MCF 10A (cell line): Measurements from ENCODE around the gene UBN2. TPM values are rescaled to one million over a fixed set of nuclear protein-coding genes. Genes with fewer than 3 reads are reported as not detected.

Experiments used
- BruUV-seq: library from RNA; stranded (reverse); fragments of 400-500 nt; replicated peaks from 2 replicates; lab custom pipeline; 2021; lab: Mats Ljungman, UMichigan
- CTCF ChIA-PET: fragments of 300-600 bp; sonication (Branson Sonifier 250); formaldehyde crosslinking; extraction: SDS; loops from one replicate; lab custom pipeline; 2021; ENCODE audit warnings: antibody characterized with exemption, inconsistent platforms; lab: Yijun Ruan, JAX
- POLR2A ChIA-PET: fragments of 300-600, 350-650 bp; sonication (Branson Sonifier 250); formaldehyde crosslinking; extraction: SDS; loops from one replicate; lab custom pipeline; 2020; ENCODE audit warnings: antibody characterized with exemption, inconsistent platforms; lab: Yijun Ruan, JAX
- DNase-seq: peaks from one replicate; pipeline ENCODE4 v3.0.0-alpha.2; 2018; ENCODE audit not compliant: unreplicated experiment
- H3K27ac Mint-ChIP-seq: one replicate; pipeline ENCODE4 v1.8.0; 2022; ENCODE audit warnings: mild to moderate bottlenecking, low read depth, mixed read lengths; ENCODE audit not compliant: unreplicated experiment
- H3K27me3 Mint-ChIP-seq: one replicate; pipeline ENCODE4 v1.8.0; 2022; ENCODE audit warnings: mixed read lengths; ENCODE audit not compliant: insufficient read depth, unreplicated experiment
- H3K36me3 Mint-ChIP-seq: one replicate; pipeline ENCODE4 v1.8.0; 2022; ENCODE audit warnings: mild to moderate bottlenecking, moderate library complexity, mixed read lengths; ENCODE audit not compliant: insufficient read depth, unreplicated experiment
- H3K4me1 Mint-ChIP-seq: one replicate; pipeline ENCODE4 v1.8.0; 2022; ENCODE audit warnings: mixed read lengths; ENCODE audit not compliant: insufficient read depth, unreplicated experiment
- H3K4me3 Mint-ChIP-seq: one replicate; pipeline ENCODE4 v1.8.0; 2022; ENCODE audit warnings: mild to moderate bottlenecking, moderate library complexity, mixed read lengths; ENCODE audit not compliant: unreplicated experiment
- H3K9me3 Mint-ChIP-seq: one replicate; pipeline ENCODE4 v1.8.0; 2022; ENCODE audit warnings: mixed read lengths; ENCODE audit not compliant: unreplicated experiment
- intact Hi-C: fragments of 100-400 bp; cut with micrococcal nuclease; formaldehyde crosslinking; loops from 2 replicates; pipeline ENCODE4 v1.14.1; 2022
- total RNA-seq: library from RNA; stranded (reverse); gene quantifications from 2 replicates; pipeline ENCODE4 v1.2.3, GENCODE V29; 2022
- TF ChIP-seq, protein P1 (sequence below): fragments of 200-600 bp; IDR thresholded peaks from one replicate; pipeline ENCODE4 v1.8.0; 2022; ENCODE audit warnings: antibody characterized with exemption, mild to moderate bottlenecking; ENCODE audit not compliant: unreplicated experiment

UBN2 gene
- total RNA-seq, 1 experiment from 2014 or later: 18.7 TPM

DNA sequence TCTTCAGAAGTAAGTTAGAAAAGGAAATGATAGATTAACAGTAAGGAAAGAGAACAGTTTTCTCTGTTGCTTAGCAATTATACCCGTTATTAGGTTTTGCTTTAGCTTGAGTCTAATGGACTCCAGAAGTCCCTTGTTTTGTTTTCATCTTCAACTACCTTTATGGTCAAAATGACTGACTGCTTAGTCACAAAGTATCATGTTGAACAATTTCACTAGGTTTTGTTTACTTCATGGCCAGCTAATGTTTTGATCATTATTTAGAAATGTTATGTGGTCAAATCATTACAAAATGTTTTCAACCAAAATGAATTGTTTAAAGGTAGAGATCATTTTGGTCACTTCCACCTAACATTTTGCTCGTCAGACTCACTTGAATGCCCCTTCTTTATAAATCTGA, 1.9 kb downstream of the UBN2 start:
- peaks cover 14% of the 10 kb centered on the region for H3K4me1 Mint-ChIP-seq
- peak; percentile 54 for DNase-seq
- TF ChIP-seq, protein P1, sequence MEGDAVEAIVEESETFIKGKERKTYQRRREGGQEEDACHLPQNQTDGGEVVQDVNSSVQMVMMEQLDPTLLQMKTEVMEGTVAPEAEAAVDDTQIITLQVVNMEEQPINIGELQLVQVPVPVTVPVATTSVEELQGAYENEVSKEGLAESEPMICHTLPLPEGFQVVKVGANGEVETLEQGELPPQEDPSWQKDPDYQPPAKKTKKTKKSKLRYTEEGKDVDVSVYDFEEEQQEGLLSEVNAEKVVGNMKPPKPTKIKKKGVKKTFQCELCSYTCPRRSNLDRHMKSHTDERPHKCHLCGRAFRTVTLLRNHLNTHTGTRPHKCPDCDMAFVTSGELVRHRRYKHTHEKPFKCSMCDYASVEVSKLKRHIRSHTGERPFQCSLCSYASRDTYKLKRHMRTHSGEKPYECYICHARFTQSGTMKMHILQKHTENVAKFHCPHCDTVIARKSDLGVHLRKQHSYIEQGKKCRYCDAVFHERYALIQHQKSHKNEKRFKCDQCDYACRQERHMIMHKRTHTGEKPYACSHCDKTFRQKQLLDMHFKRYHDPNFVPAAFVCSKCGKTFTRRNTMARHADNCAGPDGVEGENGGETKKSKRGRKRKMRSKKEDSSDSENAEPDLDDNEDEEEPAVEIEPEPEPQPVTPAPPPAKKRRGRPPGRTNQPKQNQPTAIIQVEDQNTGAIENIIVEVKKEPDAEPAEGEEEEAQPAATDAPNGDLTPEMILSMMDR: no peak
- peaks cover 20% of the 10 kb centered on the region for H3K36me3 Mint-ChIP-seq
- no peaks in the 10 kb centered on the region for H3K27me3 Mint-ChIP-seq
- BruUV-seq: no TSS peak
- H3K27ac Mint-ChIP-seq: peak overlapping the region; percentile 96
- H3K4me3 Mint-ChIP-seq: peak overlapping the region; percentile 95
- H3K9me3 Mint-ChIP-seq: no peaks in the 10 kb centered on the region
- intact Hi-C loops: loop anchor here (1.0 to 2.0 kb wide), 2 partner anchors 10 to 108 kb away; partner anchors contain the start of gene FMC1
- POLR2A ChIA-PET: interaction anchor here (0.7 to 5.3 kb wide), 14 partner anchors 10 to 944 kb away, joined by 3 to 98 read pairs (median 6); partner anchors contain the start of genes KDM7A and LUC7L2
- CTCF ChIA-PET: interaction anchor here (0.5 to 1.2 kb wide), 2 partner anchors 10 to 96 kb away, joined by 3 read pairs; no protein-coding TSS in a partner anchor

- POLR2A ChIA-PET: interaction anchor here (0.7 to 3.8 kb wide), 2 partner anchors 9 to 13 kb away, joined by 3 to 98 read pairs; partner anchors contain the start of gene UBN2
- H3K4me1 Mint-ChIP-seq: peaks cover 24% of the 10 kb centered on the region
- BruUV-seq: no TSS peak
- DNase-seq: no peak
- no peak overlapping the region for H3K27ac Mint-ChIP-seq
- H3K4me3 Mint-ChIP-seq: no peak overlapping the region
- H3K27me3 Mint-ChIP-seq: no peaks in the 10 kb centered on the region
- H3K9me3 Mint-ChIP-seq: no peaks in the 10 kb centered on the region
- peaks cover 67% of the 10 kb centered on the region for H3K36me3 Mint-ChIP-seq
- TF ChIP-seq, protein P1: no peak
- intact Hi-C loops: no loop called here
- CTCF ChIA-PET: no interaction called here
Observed at GRCh38 chr7:139241258-139241657, 10.2 kb downstream of the UBN2 start.

DNA sequence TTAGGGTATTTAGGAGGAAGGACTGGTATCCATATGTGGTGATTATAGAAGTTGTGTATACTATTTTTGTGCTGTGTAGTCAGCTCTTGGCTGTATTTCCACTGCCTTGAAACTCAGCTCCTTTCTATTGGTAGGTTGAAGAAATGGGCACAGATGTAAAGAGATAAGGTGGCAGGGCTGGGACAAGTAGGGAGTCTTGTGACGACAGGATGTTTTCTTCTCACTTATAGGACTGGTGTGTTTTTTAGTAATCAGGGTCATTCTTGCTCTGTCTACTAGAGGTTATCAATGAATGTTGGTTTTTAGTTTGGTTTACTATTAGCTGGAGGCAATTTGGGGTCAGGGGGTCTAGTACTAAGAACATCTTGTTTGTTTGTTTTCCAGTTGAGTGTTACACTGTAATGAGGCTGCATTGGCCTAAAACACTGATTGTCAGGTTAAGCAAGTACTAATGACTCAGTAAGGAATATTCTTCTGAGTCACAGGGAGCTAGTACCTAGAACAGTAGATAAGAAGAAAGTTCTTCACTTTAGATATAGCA, 11.8 kb downstream of the UBN2 start:
- POLR2A ChIA-PET: interaction anchor here (0.5 to 3.8 kb wide), 12 partner anchors 10 to 1055 kb away, joined by 3 to 98 read pairs (median 3); partner anchors contain the start of genes FMC1, LUC7L2 and UBN2
- peak overlapping the region; percentile 82 for H3K27ac Mint-ChIP-seq

GRCh38 chr7:139245401-139245800, 14.4 kb downstream of the UBN2 start:
- DNase-seq: no peak
- H3K4me3 Mint-ChIP-seq: no peak overlapping the region
- intact Hi-C loops: no loop called here
- H3K9me3 Mint-ChIP-seq: no peaks in the 10 kb centered on the region
- BruUV-seq: no TSS peak
- ChIA-PET CTCF (no interaction called here), POLR2A (interaction anchor here (0.7 to 1.8 kb wide), 3 partner anchors 13 to 112 kb away, joined by 3 to 8 read pairs (median 5); a partner anchor contains a TSS)
- H3K4me1 Mint-ChIP-seq: peaks cover 39% of the 10 kb centered on the region
- TF ChIP-seq, protein P1: no peak
- H3K27me3 Mint-ChIP-seq: no peaks in the 10 kb centered on the region
- peaks cover 51% of the 10 kb centered on the region for H3K36me3 Mint-ChIP-seq
- H3K27ac Mint-ChIP-seq: no peak overlapping the region

More for the DNA sequence above, 11.8 kb downstream of the UBN2 start:
- no TSS peak for BruUV-seq
- DNase-seq: peak; percentile 49
- TF ChIP-seq, protein P1: no peak
- intact Hi-C loops: loop anchor here (1.0 kb wide), 1 partner anchor 10 kb away; no protein-coding TSS in a partner anchor
- H3K4me1 Mint-ChIP-seq: peaks cover 36% of the 10 kb centered on the region
- CTCF ChIA-PET: interaction anchor here (1.0 to 1.5 kb wide), 2 partner anchors 9 to 10 kb away, joined by 3 read pairs; no protein-coding TSS in a partner anchor
- H3K9me3 Mint-ChIP-seq: no peaks in the 10 kb centered on the region
- no peak overlapping the region for H3K4me3 Mint-ChIP-seq
- peaks cover 64% of the 10 kb centered on the region for H3K36me3 Mint-ChIP-seq
- H3K27me3 Mint-ChIP-seq: no peaks in the 10 kb centered on the region
